Iris pigment epithelial cell (primary cell): ENCODE data around the gene FAM222B.
A peak's percentile ranks its signal among the peaks of the same experiment; 100 is the strongest.
"Not testable (repeated sequence)": the region's sequence is repeated elsewhere in the genome, so short reads cannot be mapped to it uniquely, and the experiment has no call there.

Experiments used
- DNase-seq: peaks from one replicate; pipeline ENCODE4 v3.0.0-alpha.2; 2011; ENCODE audit warnings: low read depth

The FAM222B gene

DNA sequence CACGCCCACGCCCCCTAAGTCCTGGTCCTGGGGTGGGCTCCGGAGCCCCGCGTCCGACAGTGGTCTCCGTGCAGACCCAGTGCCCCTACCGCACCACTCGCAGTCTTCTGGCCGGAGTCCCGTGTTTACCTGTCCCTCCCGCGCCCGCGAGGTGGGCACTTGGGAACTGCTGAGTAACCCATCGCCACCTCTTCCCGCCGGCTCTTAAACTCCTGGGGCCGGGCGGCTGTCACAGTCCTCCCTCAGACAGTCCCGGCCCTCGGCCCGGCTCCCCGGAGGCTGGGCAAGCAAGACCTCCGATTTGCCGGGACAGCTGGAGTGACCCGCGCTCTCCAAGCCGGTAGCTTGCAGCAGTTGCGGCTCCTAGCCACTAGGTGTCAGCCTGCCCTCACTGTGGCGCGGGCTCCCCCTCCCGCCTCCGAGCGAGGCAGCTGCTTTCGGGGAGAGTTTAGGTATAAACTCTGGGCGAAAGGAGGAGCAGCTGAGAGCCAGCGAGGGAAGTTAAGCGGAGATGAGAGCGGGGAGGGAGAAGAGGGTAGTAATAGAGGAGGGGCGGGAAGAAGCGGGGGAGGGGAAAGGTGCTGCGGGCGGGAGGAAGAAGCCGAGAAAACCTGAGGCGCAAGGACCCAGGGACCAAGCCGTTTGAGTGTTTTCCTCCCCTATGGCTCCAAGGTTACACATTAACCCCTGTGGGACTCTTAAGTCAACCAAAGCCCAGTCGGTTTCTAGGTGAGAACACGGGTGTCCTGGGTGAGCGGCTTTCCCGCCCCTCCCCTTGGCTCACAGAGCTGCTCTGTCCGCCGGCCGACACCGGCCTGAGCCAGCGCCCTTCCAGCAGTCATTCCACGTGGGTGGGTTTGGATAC is 115.7 kb downstream of the FAM222B start:
- DNase-seq = peak; percentile 93

DNA sequence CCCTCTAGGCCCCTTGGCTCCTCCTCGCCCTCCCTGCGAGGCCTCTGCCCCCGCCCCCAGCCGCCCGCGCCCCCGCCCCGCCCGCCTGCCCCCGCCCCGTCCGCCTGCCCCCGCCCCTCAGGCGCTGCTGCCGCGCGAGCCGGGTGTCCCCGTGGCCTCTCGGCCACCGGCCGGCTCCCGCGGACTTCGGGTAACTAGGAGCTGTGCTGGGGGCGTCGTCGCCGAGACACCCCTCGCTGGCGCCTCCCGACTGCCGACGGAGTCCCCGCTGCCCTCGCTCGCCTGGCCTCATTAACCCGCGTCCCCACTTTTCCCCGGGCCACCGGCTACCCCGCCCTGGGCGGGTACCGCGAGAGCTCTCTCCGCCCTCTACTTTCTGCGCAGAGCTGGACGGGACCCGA is 116.4 kb downstream of the FAM222B start, which contains the start of gene TLCD1:
Gene TLCD1, minus strand, starts transcription at position 8 of the 401 bp plus-strand sequence. CDS start 136 bp downstream, outside the sequence.
- peak; percentile 51 for DNase-seq

DNA sequence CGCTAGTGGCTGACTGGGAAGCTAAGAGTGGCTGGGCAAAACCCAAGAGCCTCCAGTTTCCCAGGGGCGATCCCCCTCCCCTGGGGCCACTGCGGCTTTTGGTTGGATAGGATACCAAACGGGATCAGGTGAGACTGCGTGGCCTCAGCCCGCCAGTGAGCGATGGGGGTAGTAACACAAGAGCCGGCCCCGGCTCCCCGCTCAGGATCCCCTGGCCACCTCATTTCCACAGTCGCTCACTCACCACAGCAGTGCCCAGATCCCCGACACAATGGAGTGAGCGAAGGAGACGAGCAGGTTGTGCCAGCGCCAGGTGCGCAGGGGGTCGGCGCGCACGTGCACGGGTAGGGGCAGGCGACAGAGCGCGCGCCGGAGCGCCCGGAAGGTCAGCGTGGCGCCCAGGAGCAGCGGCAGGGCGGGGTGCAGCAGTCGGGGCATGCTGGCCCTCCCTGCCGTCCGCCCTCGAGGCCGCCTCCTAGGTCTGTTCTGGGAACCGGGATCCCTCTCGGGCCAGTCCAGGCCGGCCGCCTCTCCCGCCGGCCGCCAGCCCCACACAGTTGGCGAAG is 116.8 kb downstream of the FAM222B start:
- peak; percentile 76 for DNase-seq

DNA sequence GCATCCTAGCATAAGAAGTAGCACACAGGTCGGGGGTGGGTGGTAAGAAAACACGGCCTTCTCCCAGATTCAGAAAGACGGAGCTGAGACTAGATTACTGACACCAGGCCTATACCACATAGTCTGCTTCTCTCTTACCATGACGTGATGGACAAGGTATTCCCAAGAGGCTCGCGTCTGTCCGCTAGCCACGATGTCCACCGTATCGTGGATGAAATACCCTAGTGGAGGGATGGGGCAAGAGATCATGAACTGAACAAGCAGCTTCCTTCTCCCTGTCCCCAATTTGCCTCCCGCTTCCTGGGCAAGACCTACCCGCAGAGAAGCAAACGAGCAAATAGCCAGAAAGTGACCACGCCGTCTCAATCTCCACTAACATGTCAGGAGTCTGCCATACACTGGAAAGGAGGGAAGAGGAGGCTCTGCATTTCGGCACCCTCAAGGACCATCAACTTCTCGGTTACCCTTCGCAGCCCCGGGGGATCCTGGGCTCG is 117.4 kb downstream of the FAM222B start:
- peak; percentile 82 for DNase-seq

DNA sequence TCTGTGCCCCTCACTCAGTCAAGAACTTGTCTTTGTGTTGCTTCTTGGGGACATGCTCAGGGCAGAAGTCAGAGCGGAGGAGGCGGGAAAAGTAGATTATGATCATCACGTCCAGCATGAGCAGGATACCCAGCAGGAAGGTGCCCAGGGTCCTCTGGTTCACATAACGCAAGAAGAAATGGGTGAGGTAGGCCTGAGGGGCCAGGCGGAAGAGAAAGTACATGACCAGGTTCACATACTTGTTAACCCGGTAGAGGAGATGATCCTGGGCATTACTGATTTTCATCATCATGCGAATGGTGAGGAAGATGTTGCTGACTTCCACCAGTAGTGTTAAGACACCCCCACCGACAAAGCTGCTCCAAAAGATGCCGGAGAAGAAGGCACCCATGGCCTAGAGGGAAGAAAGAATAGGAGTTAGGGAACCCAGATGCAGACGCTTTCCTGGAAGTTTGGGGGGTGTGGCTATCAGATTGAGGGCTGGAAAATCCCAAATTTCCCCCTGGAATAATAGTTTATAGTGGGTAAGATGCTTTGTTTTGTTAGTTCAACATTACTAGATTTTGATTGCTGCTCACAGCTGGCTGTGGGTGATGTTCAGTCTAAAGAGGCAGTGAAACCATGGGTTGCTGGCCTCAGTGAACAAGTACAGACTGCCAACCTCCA is 118.0 kb downstream of the FAM222B start:
- DNase-seq = no peak

DNA sequence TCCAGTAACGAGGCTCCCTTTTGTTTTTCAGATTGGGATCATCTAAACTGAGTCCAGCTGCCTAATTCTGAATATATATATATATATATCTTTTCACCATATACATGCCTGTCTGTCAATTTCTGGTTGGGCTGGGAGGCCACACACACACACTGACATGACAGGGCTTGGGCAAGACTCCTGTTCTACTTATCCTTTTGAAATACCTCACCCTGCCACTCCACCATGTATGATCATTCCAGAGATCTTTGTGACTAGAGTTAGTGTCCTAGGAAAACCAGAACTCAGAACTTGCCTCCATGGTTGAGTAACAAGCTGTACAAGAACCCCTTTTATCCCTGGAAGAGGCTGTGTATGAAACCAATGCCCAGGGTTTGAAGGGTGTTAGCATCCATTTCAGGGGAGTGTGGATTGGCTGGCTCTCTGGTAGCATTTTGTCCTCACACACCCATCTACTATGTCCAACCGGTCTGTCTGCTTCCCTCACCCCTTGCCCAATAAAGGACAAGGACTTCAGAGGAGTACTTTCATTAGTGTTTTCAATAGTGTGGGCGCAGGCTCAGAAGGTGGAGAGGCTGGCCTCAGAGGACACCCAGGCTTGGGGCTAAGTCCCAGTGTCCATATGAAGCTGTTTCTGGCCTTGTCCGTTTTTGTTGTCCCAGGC is 118.6 kb downstream of the FAM222B start:
- not testable (repeated sequence) for DNase-seq

DNA sequence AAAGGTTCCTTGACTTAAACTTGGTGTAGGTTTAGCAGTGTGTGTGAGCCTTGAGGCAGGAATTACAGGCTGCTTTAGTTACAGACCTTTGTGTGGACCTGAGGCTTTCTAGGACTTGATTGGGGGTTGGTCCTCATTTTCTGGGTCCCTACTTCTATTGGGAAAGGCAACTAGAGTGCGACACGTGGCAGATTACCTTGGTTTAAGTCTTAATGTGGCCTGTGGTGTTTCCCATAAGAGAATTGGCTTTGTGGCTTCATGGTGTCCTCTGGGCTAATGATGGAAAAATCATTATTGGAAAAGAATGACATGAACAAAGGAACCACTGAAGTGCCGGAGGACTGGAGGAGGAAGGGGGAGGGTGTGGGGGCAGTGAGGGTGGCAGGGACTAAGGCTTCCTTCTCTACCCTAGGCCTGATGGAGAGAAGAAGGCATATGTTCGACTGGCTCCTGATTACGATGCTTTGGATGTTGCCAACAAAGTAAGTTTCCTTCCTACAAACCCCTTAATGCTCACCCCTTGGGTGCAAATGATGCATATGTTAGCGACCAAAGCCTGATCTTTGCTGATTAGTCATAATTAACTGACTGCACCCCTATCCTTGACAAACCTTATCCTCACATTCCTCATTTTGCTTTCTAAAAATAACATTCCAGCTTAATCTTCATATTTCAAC is 119.3 kb downstream of the FAM222B start:
- DNase-seq = no peak

DNA sequence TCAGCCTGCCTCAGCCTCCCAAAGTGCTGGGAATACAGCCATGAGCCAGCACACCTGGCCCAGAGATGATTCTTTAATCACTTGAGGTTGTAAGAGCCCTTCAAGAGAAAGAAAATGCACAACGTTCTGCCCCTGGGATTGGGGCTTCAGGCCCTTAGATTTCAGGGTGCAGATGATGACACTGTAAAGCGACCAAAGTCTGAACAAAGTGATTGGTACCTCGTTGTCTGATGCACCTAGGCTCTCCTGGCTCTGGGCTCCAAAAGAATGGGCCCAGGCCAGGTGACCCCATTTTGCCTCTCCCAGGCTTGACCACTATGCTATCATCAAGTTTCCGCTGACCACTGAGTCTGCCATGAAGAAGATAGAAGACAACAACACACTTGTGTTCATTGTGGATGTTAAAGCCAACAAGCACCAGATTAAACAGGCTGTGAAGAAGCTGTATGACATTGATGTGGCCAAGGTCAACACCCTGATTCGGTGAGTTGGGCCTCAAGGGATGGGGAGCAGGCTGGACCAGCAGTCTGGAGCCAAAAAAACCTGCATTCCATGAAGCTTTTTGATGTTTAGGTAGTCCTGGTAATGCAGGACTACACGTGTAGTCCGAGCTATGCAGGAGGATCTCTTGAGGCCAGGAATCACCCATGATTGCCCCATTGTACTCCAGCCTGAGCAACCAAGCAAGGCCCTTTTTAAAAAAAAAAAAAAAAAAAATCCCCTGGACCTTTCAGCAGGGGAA is 120.0 kb downstream of the FAM222B start:
- DNase-seq = no peak

DNA sequence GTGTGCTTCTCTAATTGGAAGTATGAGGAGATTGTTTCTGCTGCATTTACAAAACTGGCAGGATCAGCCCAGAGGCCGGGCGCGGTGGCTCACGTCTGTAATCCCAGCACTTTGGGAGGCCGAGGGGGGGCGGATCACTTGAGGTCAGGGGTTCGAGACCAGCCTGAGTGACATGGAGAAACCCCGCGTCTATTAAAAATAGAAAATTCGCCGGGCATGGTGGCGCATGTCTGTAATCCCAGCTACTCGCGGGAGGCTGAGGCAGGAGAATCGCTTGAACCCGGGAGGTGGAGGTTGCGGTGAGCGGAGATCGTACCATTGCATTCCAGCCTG is 121.6 kb downstream of the FAM222B start:
- DNase-seq = not testable (repeated sequence)

DNA sequence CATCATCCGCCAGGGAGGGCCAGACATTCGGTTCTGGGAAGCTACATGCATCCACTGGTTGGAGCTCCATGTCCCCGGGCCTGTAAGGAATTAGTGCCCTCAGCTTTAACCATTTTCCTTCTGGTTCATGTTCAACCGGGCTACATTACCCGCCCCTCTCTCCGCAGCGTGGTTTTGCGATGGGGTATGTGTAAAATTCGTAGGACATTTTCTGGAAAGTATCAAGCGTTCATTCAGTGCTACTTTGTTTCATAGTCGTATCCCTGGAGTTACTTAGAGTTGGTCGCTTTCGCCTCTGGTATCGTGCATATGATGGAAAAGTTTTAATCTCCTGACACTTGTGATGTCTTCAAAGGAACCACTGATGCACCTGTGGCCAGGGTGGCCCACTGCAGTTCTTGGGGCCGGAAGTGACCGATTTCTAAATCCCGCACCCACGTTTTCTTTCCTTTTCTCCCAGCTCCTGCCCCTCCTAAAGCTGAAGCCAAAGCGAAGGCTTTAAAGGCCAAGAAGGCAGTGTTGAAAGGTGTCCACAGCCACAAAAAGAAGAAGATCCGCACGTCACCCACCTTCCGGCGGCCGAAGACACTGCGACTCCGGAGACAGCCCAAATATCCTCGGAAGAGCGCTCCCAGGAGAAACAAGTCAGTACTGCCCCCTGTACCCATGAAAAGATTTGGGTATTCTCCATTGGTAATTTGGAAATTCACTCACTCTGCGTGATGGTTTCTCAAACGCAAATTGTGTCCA is 122.2 kb downstream of the FAM222B start:
- no peak for DNase-seq

DNA sequence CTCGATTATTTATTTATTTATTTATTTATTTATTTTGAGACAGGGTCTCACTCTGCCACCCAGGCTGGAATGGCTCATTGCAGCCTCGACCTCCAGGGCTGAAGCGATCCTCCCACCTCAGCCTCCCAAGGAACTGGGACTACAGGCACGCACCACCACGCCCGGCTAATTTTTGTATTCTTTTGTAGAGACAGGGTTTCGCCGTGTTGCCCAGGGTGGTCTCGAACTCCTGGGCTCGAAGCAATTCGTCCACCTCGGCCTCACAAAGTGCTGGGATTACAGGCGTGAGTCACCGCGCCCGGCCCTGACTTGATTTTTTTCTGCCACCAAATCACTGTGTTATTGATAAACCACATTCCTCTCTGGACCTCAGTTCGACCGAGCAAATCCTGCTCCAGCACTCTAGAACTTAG is 123.6 kb downstream of the FAM222B start:
- no peak for DNase-seq

DNA sequence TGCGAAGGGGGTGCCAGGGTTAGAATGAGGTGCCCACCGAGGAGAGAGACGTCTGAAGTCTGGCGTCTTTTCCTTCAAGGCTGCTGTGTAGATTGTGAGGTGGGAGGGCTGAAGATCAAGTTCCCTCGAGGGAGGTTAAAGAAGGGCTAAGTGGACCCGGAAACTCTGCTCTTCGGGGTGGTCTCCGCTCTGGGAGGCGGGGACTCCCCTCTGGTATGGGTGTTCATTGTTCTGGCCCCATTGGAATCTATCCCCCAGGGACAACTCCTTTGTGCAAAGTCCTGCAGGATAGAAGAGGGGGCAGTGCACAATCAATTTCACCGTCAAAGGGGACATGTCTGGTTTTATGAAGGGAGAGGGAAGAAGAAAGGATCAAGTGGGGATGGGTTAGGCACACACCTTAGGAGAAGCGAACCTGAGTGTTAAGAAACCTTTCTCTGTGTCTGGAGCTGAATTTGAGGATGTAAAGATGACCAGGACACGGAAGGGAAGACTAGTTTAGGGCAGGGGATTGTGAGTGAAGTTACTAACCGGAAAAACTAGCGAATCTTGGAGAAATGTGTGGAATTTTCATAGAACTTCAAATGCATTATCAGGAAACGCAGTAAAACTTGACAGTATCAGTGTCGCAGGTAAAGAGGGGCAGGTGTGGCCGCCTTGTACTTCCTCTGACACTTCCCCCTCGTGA is 124.1 kb downstream of the FAM222B start:
- DNase-seq = peak; percentile 14

DNA sequence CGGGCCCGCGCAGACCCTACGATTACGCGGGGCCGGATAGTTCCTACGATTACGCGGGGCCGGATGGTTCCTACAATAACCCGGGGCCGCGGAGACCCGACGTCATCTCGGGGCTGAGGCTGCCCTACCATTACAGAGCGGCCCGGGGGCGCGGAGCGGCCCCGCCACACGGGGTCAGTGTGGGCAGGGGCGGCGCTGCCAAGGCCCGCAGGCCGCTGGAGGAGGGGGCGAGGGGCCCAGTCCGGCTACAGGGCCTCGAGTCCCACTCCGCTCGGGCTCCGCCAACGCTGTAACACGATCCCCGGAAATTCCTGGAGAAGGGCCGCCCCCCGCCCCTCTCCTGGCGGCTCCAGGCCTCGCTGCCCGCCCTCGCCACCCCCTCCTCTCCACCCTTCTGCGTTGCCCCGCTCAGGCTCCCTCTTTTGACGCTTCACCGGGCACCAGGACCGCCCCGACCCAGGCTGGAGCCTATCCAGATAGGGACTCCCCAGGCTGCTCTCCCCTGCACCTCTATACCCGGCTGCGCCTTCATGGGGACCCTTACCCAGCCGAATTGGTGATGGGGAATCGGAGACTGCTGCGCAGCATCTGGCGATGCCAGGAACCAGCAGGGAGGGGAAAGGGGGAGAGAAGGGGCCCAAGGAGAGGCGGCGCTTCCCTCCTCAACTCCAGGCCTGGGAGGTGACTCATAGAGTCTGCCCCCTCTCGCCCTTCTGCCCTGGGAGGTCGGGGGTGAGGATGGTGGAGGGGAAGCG is 124.8 kb downstream of the FAM222B start, which contains the start of gene RAB34:
Gene RAB34, minus strand, starts transcription at position 291 of the 755 bp plus-strand sequence. CDS start 602 bp downstream, outside the sequence.
- DNase-seq = peak; percentile 85

DNA sequence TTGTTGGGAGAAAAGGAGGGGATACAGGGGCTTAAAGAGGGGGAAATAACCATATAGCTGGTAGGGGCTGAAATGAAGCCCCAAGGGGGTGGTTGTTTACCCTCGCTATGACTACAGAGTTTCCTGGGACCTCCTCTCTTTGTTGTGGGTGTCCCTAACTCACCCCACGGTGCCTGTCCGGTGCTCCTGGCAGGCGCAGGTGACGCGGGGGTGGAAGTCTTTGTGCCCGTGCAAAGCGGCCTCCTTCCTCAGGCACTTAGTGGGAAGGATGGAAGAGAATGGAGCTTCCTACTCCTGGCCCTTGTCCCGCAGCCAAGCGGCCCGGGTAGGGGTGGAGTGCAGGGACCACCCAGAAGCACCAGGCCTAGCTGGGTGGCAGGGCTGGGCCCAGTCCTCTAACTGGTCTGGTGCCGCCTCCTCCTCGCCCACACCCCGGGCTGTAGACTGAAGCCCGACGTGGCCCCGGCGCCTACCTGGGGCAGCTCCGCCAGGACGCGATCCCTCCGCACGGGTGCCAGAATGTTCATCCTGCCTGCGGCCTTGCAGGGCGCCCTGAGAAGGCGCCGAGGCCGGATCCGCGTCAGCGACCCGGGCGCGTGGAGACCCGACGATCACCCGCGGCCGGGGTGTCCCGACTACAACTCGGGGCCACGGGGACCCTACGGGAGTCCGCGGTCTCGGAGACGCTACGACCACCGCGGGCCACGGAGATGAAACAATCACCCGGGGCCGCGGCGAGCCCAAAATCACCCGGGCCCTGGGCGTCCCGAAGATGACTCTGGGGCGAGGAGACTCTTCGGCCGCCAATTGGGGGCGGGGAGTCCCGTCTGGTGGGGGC is 125.6 kb downstream of the FAM222B start:
- peak; percentile 47 for DNase-seq

DNA sequence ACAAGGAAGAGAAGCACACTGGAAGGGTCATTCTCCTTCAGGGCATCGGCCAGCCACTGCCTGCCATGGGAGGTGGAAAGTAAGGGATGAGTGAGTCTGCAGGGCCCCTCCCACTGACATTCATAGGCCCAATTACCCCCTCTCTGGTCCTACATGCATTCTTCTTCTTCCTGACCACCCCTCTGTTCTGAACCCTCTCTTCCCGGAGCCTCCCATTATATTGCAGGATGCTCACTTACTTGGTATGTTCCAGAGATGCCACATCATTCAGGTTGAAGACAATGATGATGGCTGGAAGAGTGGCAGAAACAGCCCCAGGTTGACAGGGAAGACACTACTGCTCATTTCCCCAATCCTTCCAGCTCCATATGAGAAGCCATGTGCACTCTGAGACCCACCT is 127.4 kb downstream of the FAM222B start:
- DNase-seq = no peak

DNA sequence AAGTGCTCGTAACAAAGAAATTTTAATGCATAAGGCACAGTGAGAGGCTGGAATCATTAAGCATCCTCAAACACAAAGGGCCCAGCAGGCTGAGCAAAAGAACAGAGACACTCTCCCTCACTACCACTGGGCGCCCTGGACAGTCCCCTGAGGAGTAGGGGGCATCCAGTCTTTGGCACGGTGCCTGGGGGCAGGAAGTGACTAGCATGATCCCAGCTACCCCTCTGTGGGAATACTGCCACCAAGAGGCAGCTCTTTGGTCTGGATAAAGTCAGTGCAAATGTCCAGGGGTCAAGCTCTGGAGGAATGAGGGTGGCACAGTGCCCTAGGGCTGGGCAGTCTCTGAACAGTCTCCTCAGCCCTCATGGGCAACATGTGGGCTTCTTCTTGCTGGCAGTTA is 128.3 kb downstream of the FAM222B start:
- no peak for DNase-seq

DNA sequence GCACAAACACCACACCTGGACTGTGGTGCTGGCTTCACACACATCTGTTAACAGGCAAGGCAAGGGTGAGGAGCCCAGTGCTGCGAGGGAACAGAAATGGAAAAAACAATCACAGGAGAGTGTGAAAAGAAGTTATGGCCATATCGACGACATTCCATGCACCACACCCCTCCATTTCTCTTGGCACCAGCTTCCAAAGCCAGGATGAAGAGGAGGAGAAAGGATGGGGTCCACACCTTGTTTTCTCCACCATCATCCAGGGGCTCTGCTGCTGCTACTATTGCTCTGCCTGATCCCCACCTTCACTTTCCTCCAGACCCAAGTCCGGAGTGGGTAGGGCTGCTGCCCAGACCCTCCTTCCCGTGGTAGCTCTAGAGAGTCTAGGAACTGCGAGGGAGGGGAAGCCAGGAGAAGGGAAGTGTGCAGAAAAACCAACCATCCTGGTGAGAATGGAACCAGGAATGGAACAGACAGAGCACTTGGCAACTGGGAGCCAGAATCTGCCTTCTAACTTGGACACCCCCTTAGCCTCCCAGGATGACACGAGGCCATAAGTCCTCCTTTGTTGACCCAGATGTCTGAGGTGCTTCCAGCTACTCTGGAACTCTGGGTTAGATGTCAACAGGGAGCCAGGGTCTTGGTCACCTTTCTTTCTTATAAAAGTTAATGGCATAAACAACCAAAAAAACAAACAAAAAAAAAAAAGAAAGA is 129.7 kb downstream of the FAM222B start:
- DNase-seq = no peak
